NCI-H2196 (cell line): ENCODE data around the gene AGBL1.

ENCODE experiments used
- DNase-seq: peaks from one replicate; lab custom pipeline; 2025; ENCODE audit not compliant: unreplicated experiment; lab: John Stamatoyannopoulos, UW

AGBL1 gene

GRCh38 chr15:86235667-86236066 is 156.0 kb downstream of the AGBL1 start:
- DNase-seq: no peak

- DNase-seq: no peak
Observed at GRCh38 chr15:86236356-86237110, 156.9 kb downstream of the AGBL1 start.

- no peak for DNase-seq
Observed at GRCh38 chr15:86237111-86237500, 157.4 kb downstream of the AGBL1 start.

GRCh38 chr15:86247249-86247955 is 167.7 kb downstream of the AGBL1 start:
- DNase-seq: no peak

- no peak for DNase-seq
Observed at GRCh38 chr15:86255247-86255646, 175.6 kb downstream of the AGBL1 start.

- DNase-seq: no peak
Observed at GRCh38 chr15:86256628-86257027, 177.0 kb downstream of the AGBL1 start.

- DNase-seq: no peak
Observed at GRCh38 chr15:86259589-86259988, 179.9 kb downstream of the AGBL1 start.

- DNase-seq: no peak
Observed at GRCh38 chr15:86263230-86263629, 183.6 kb downstream of the AGBL1 start.

- no peak for DNase-seq
Observed at GRCh38 chr15:86266896-86267484, 187.3 kb downstream of the AGBL1 start.

GRCh38 chr15:86267892-86268291 is 188.2 kb downstream of the AGBL1 start:
- DNase-seq: no peak

GRCh38 chr15:86268558-86268957 is 188.9 kb downstream of the AGBL1 start:
- no peak for DNase-seq

- no peak for DNase-seq
Observed at GRCh38 chr15:86273309-86273708, 193.6 kb downstream of the AGBL1 start.

GRCh38 chr15:86275361-86275760 is 195.7 kb downstream of the AGBL1 start:
- DNase-seq: no peak

GRCh38 chr15:86278586-86278985 is 198.9 kb downstream of the AGBL1 start:
- no peak for DNase-seq

- DNase-seq: no peak
Observed at GRCh38 chr15:86284635-86285034, 205.0 kb downstream of the AGBL1 start.

GRCh38 chr15:86295511-86295910 is 215.8 kb downstream of the AGBL1 start:
- no peak for DNase-seq

GRCh38 chr15:86296769-86297168 is 217.1 kb downstream of the AGBL1 start:
- DNase-seq: no peak

GRCh38 chr15:86300390-86301125 is 220.9 kb downstream of the AGBL1 start:
- no peak for DNase-seq

- DNase-seq: no peak
Observed at GRCh38 chr15:86311568-86312280, 232.1 kb downstream of the AGBL1 start.

GRCh38 chr15:86312486-86312885 is 232.8 kb downstream of the AGBL1 start:
- no peak for DNase-seq

GRCh38 chr15:86316216-86316615 is 236.5 kb downstream of the AGBL1 start:
- no peak for DNase-seq
